HepG2 (cell line): ENCODE data around the gene KIF2C. TPM values are rescaled to one million over a fixed set of nuclear protein-coding genes. Genes with fewer than 3 reads are reported as not detected.

Experiments used
- ATAC-seq: fragments of 200-7000 bp; cut with Tn5 transposase; 3 replicates; pipeline ENCODE4 v1.9.1; 2020; ENCODE audit warnings: mild to moderate bottlenecking, moderate library complexity
- BruUV-seq: library from RNA; stranded (reverse); fragments of 400-500 nt; replicated peaks from 2 replicates; lab custom pipeline; 2021; lab: Mats Ljungman, UMichigan
- CTCF ChIA-PET: fragments of 300-600 bp; formaldehyde crosslinking; extraction: SDS; loops from one replicate; lab custom pipeline; 2021; ENCODE audit warnings: low total read pairs, inconsistent platforms, low intra/inter-chr PET ratio; lab: Yijun Ruan, JAX
- POLR2A ChIA-PET: fragments of 350-600 bp; sonication (Branson Sonifier 250); formaldehyde crosslinking; loops from one replicate; lab custom pipeline; 2020; ENCODE audit warnings: antibody characterized with exemption, inconsistent platforms; lab: Yijun Ruan, JAX
- DNase-seq: peaks from one replicate; pipeline ENCODE4 v3.0.0-alpha.2; 2015; ENCODE audit warnings: low spot score
- FAIRE-seq: peaks from 3 replicates; lab custom pipeline; 2011; peaks lifted over from hg19 to GRCh38; lab: Jason Lieb, UNC
- H2AFZ ChIP-seq: one replicate; pipeline ENCODE4 v1.6.1; 2011; ENCODE audit warnings: low read length, inconsistent platforms
- H3K27ac ChIP-seq: fragments of 300-600 bp; 3 replicates; pipeline ENCODE4 v1.8.0; 2011; ENCODE audit warnings: mixed run types, mild to moderate bottlenecking, mixed read lengths, low read length, inconsistent platforms; ENCODE audit not compliant: insufficient read depth; ENCODE audit errors: extremely low read length
- H3K27me3 ChIP-seq, 2 experiments: fragments of 200-600 bp in 1 of 2; 2 replicates in 1 of 2; 3 replicates in 1 of 2; pipeline versions ENCODE4 v1.6.0 to v1.8.0; 2011; ENCODE audit warnings: low read length in 2 of 2, mild to moderate bottlenecking in 2 of 2, moderate library complexity in 2 of 2, inconsistent platforms in 1 of 2; ENCODE audit not compliant: insufficient read depth in 2 of 2, control insufficient read depth in 1 of 2
- H3K36me3 ChIP-seq, 2 experiments: fragments of 200-600 bp in 1 of 2; replicated peaks in 1 of 2; 2 replicates in 1 of 2; 3 replicates in 1 of 2; pipeline versions ENCODE4 v1.5.1 to v1.8.0; 2011; ENCODE audit warnings: low read length in 2 of 2, inconsistent platforms in 1 of 2; ENCODE audit not compliant: insufficient read depth in 2 of 2, control insufficient read depth in 1 of 2
- H3K4me1 ChIP-seq: 2 replicates; pipeline ENCODE4 v1.5.1; 2012; ENCODE audit warnings: low read length, inconsistent platforms; ENCODE audit not compliant: insufficient read depth
- H3K4me2 ChIP-seq: 2 replicates; pipeline ENCODE4 v1.6.0; 2011; ENCODE audit warnings: low read depth, low read length, inconsistent platforms
- H3K4me3 ChIP-seq, 3 experiments: fragments of 200-600 bp in 1 of 3; sonication (generic), shearing (Covaris generic) in 1 of 3; replicated peaks in 1 of 3; 2 replicates each; pipeline ENCODE4 v1.5.1; 2011 to 2016; ENCODE audit warnings: low read length in 3 of 3, inconsistent platforms in 2 of 3, low read depth in 2 of 3, mild to moderate bottlenecking in 2 of 3, control low read depth in 1 of 3, mixed read lengths in 1 of 3; ENCODE audit not compliant: insufficient read depth in 1 of 3
- H3K79me2 ChIP-seq: one replicate; pipeline ENCODE4 v1.6.1; 2011; ENCODE audit warnings: low read length, inconsistent platforms; ENCODE audit not compliant: insufficient read depth
- H3K9ac ChIP-seq: 2 replicates; pipeline ENCODE4 v1.6.0; 2011; ENCODE audit warnings: mild to moderate bottlenecking, low read depth, low read length, inconsistent platforms; ENCODE audit not compliant: insufficient read depth
- H3K9me3 ChIP-seq: 2 replicates; pipeline ENCODE4 v1.5.1; 2012; ENCODE audit warnings: mild to moderate bottlenecking, low read length
- H4K20me1 ChIP-seq: 2 replicates; pipeline ENCODE4 v1.6.0; 2011; ENCODE audit warnings: inconsistent platforms, mild to moderate bottlenecking, low read length, moderate library complexity; ENCODE audit not compliant: insufficient read depth
- ATF3 ChIP-seq: sonication (generic); formaldehyde crosslinking; IDR thresholded peaks from 2 replicates; pipeline ENCODE4 v1.4.0; 2020; ENCODE audit warnings: missing genetic modification reagents
- ATF4 ChIP-seq, 2 experiments: fragments of 450-650 bp in 1 of 2; sonication (generic) in 1 of 2; formaldehyde crosslinking; IDR thresholded peaks; 2 replicates each; pipeline versions ENCODE4 v1.5.0 to v1.8.0; 2020 to 2022; ENCODE audit warnings: mild to moderate bottlenecking in 1 of 2, missing genetic modification reagents in 1 of 2
- CEBPB ChIP-seq: IDR thresholded peaks from 2 replicates; pipeline ENCODE4 v1.6.1; 2011; ENCODE audit warnings: low read depth, low read length, improper control_type of control experiment, borderline replicate concordance
- CEBPG ChIP-seq: IDR thresholded peaks from 2 replicates; pipeline ENCODE4 v1.6.1; 2016
- DZIP1 ChIP-seq: sonication (generic); formaldehyde crosslinking; IDR thresholded peaks from 2 replicates; pipeline ENCODE4 v1.5.0; 2020; ENCODE audit warnings: mild to moderate bottlenecking, missing genetic modification reagents
- ELF3 ChIP-seq: IDR thresholded peaks from 2 replicates; pipeline ENCODE4 v1.6.1; 2016; ENCODE audit warnings: missing genetic modification reagents, missing compliant biosample characterization
- EP300 ChIP-seq, 3 experiments: sonication (generic) in 1 of 3; formaldehyde crosslinking in 1 of 3; IDR thresholded peaks; 2 replicates each; pipeline versions ENCODE4 v1.5.1 to v1.6.1; 2011 to 2020; ENCODE audit warnings: low read depth in 2 of 3, low read length in 2 of 3, borderline replicate concordance in 1 of 3, improper control_type of control experiment in 1 of 3, mild to moderate bottlenecking in 1 of 3, missing genetic modification reagents in 1 of 3, moderate library complexity in 1 of 3
- FOXA1 ChIP-seq, 2 experiments: fragments of 450-650 bp in 1 of 2; sonication (generic) in 1 of 2; formaldehyde crosslinking in 1 of 2; IDR thresholded peaks; 2 replicates each; pipeline versions ENCODE4 v1.4.0 to v1.6.1; 2016 to 2020; ENCODE audit warnings: missing genetic modification reagents in 1 of 2
- FOXA3 ChIP-seq: IDR thresholded peaks from 2 replicates; pipeline ENCODE4 v1.6.1; 2016; ENCODE audit warnings: missing genetic modification reagents, missing compliant biosample characterization
- HIVEP1 ChIP-seq: sonication (generic); formaldehyde crosslinking; IDR thresholded peaks from 2 replicates; pipeline ENCODE4 v1.4.0; 2020; ENCODE audit warnings: mild to moderate bottlenecking, missing genetic modification reagents
- MAX ChIP-seq: IDR thresholded peaks from 2 replicates; pipeline ENCODE4 v1.6.1; 2012; ENCODE audit warnings: inconsistent platforms
- PCBP2 ChIP-seq: fragments of 200-400 bp; formaldehyde crosslinking; optimal IDR thresholded peaks from 2 replicates; pipeline ENCODE3; 2018; ENCODE audit warnings: low read length, low read depth; ENCODE audit not compliant: poor library complexity, severe bottlenecking
- PHF8 ChIP-seq: sonication (generic); formaldehyde crosslinking; IDR thresholded peaks from 2 replicates; pipeline ENCODE4 v1.5.0; 2020; ENCODE audit warnings: missing genetic modification reagents
- SMAD3 ChIP-seq: sonication (generic); formaldehyde crosslinking; IDR thresholded peaks from 2 replicates; pipeline ENCODE4 v1.4.0; 2020; ENCODE audit warnings: missing genetic modification reagents
- SPEN ChIP-seq: sonication (generic); formaldehyde crosslinking; IDR thresholded peaks from 2 replicates; pipeline ENCODE4 v1.5.1; 2020; ENCODE audit warnings: low read depth, mild to moderate bottlenecking, missing genetic modification reagents
- ZBTB49 ChIP-seq: sonication (generic); formaldehyde crosslinking; IDR thresholded peaks from 2 replicates; pipeline ENCODE4 v1.4.0; 2020; ENCODE audit warnings: missing genetic modification reagents, borderline replicate concordance
- ZNF841 ChIP-seq: sonication (generic); formaldehyde crosslinking; IDR thresholded peaks from 2 replicates; pipeline ENCODE4 v1.8.1; 2023; ENCODE audit warnings: missing genetic modification reagents, borderline replicate concordance
- WGBS: methylation state at CpG from one replicate; pipeline ENCODE4 v1.1.6; 2017; ENCODE audit warnings: low lambda C conversion rate; 5-methylcytosine and 5-hydroxymethylcytosine counted together
- in situ Hi-C: cut with HindIII; loops from 2 replicates; pipeline ENCODE4 v1.10.0; 2017; ENCODE audit warnings: low pct_unique_long_range_greater_than_20kb; ENCODE audit not compliant: extremely low pct_ligation_motif_present
- intact Hi-C: fragments of 100-400 bp; cut with micrococcal nuclease; formaldehyde crosslinking; loops from one replicate; pipeline ENCODE4 v1.10.0; 2022; ENCODE audit not compliant: unreplicated experiment
- polyA plus RNA-seq, 8 experiments: library from polyadenylated mRNA; depleted of rRNA in 3 of 8; stranded (reverse) in 7 of 8; unstranded in 1 of 8; fragments of >200 nt; fragmentation: Illumina TruSeq in 4 of 8; extraction: Trizol in 4 of 8; gene quantifications; 2 replicates each; pipeline versions ENCODE4 v1.2.1 to v1.2.3, GENCODE V29; 2011 to 2016; ENCODE audit warnings: low read depth in 4 of 8, missing spikeins in 1 of 8, mixed read lengths in 1 of 8; ENCODE audit not compliant: insufficient read depth in 1 of 8
- total RNA-seq, 5 experiments: library from RNA; depleted of rRNA; stranded (reverse); fragments of >200 nt; fragmentation: Illumina TruSeq; extraction: Trizol; gene quantifications; 2 replicates each; pipeline ENCODE4 v1.2.3, GENCODE V29; 2016; ENCODE audit warnings: low read depth in 1 of 5

The KIF2C gene
- total and polyA plus RNA-seq, 2 of the 13 experiments (the other 11 are each of a cell fraction or from before 2014, with no cell fraction given): 29.7 to 53.7 TPM

- POLR2A ChIA-PET: interaction anchor here (0.5 to 4.2 kb wide), 6 partner anchors 21 to 68 kb away, joined by 3 to 20 read pairs (median 4); partner anchors contain the start of genes ARMH1, RNU5D-1 and TMEM53
- H3K36me3 ChIP-seq: no peaks in the 10 kb centered on the region
- peak; percentile 65 for FAIRE-seq
- TF ChIP-seq ELF3 (CRISPR knock-in tag) (0 out of 2 replicates have a peak, but pooled peaks have one; percentile 8), CEBPB (peak; percentile 76; the same call in 1 of the 2 replicates), SMAD3 (CRISPR knock-in tag) (0 out of 2 replicates have a peak, but pooled peaks have one; percentile 12), PHF8 (CRISPR knock-in tag) (0 out of 2 replicates have a peak, but pooled peaks have one; percentile 7), SPEN (CRISPR knock-in tag) (no peak), MAX (0 out of 2 replicates have a peak, but pooled peaks have one; percentile 1), ZBTB49 (CRISPR knock-in tag) (no peak), DZIP1 (CRISPR knock-in tag) (no peak), CEBPG (CRISPR knock-in tag) (peak; percentile 83), HIVEP1 (no peak), ATF4 (CRISPR knock-in tag; IDR thresholded peaks at IDR 0.05) (peak in 1 of 2 experiments; percentile 65; a peak in 2 of 4 replicates), EP300 (IDR thresholded peaks at IDR 0.05; ENCODE audit: low read depth in 2 of 2, low read length in 2 of 2) (0 out of 4 replicates have a peak, but pooled peaks of 1 of the 2 experiments have one; percentile 31), EP300 (CRISPR knock-in tag; IDR thresholded peaks at IDR 0.05; ENCODE audit: borderline replicate concordance) (no peak), FOXA3 (peak; percentile 86), ATF3 (CRISPR knock-in tag) (peak; percentile 76; the same call in 1 of the 2 replicates), PCBP2 (no peak), ZNF841 (CRISPR knock-in tag) (no peak), FOXA1 (IDR thresholded peaks at IDR 0.05) (no peak), FOXA1 (CRISPR knock-in tag; IDR thresholded peaks at IDR 0.05) (peak; percentile 83)
Measured at GRCh38 chr1:44700573-44700972, 39.1 kb upstream of the KIF2C start.

More at GRCh38 chr1:44700573-44700972, 39.1 kb upstream of the KIF2C start:
- peaks cover 66% of the 10 kb centered on the region for H3K4me1 ChIP-seq
- intact Hi-C loops: no loop called here
- CTCF ChIA-PET: no interaction called here
- H3K4me3 ChIP-seq: peak overlapping the region; percentile 26 to 59 (median 29); a peak in 4 of 6 replicates
- H4K20me1 ChIP-seq: no peaks in the 10 kb centered on the region
- peak overlapping the region; percentile 48 for H3K27ac ChIP-seq
- no peaks in the 10 kb centered on the region for H3K79me2 ChIP-seq
- ATAC-seq (peak; percentile 53), DNase-seq (peak; percentile 49)
- no peak overlapping the region for H2AFZ ChIP-seq
- BruUV-seq: no TSS peak
- H3K27me3 ChIP-seq: no peaks in the 10 kb centered on the region
- 0% methylated on average over 1 of the region's 1 CpG for WGBS
- peak overlapping the region; percentile 80 for H3K4me2 ChIP-seq
- in situ Hi-C loops: no loop called here
- H3K9ac ChIP-seq: peak overlapping the region; percentile 20; the same call in 1 of the 2 replicates
- no peaks in the 10 kb centered on the region for H3K9me3 ChIP-seq
